HepG2 (cell line): ENCODE results near the gene B4GALT5. TPM values are rescaled to one million over a fixed set of nuclear protein-coding genes. Genes with fewer than 3 reads are reported as not detected.
A peak's percentile ranks its signal among the peaks of the same experiment; 100 is the strongest.

Experiments used
- FOSL2 ChIP-seq: sonication (generic); formaldehyde crosslinking; IDR thresholded peaks from 2 replicates; pipeline ENCODE4 v1.4.0; 2020; ENCODE audit warnings: missing genetic modification reagents
- FOXA3 ChIP-seq: IDR thresholded peaks from 2 replicates; pipeline ENCODE4 v1.6.1; 2016; ENCODE audit warnings: missing genetic modification reagents, missing compliant biosample characterization
- FOXP4 ChIP-seq: sonication (generic); formaldehyde crosslinking; IDR thresholded peaks from 2 replicates; pipeline ENCODE4 v1.4.0; 2020; ENCODE audit warnings: missing genetic modification reagents
- GATAD1 ChIP-seq: IDR thresholded peaks from 2 replicates; pipeline ENCODE4 v1.6.1; 2016; ENCODE audit warnings: missing genetic modification reagents, missing compliant biosample characterization
- HMG20B ChIP-seq: conservative IDR thresholded peaks from 2 replicates; pipeline ENCODE4 v1.6.1; 2016; ENCODE audit warnings: missing genetic modification reagents, missing compliant biosample characterization
- HNF4G ChIP-seq, 2 experiments: sonication (generic) in 1 of 2; formaldehyde crosslinking in 1 of 2; IDR thresholded peaks; 2 replicates each; pipeline versions ENCODE4 v1.4.0 to v1.6.1; 2011 to 2020; ENCODE audit warnings: borderline replicate concordance in 2 of 2, low read depth in 2 of 2, mild to moderate bottlenecking in 2 of 2, low read length in 1 of 2, missing genetic modification reagents in 1 of 2, moderate library complexity in 1 of 2
- HNRNPL ChIP-seq: fragments of 200-400 bp; formaldehyde crosslinking; IDR thresholded peaks from 2 replicates; pipeline ENCODE4 v1.6.1; 2017; ENCODE audit warnings: mild to moderate bottlenecking, low read depth, low read length
- NFIC ChIP-seq: IDR thresholded peaks from 2 replicates; pipeline ENCODE4 v1.6.1; 2012; ENCODE audit warnings: mild to moderate bottlenecking, low read length, inconsistent platforms
- RBM22 ChIP-seq: fragments of 200-400 bp; formaldehyde crosslinking; optimal IDR thresholded peaks from 2 replicates; pipeline ENCODE3; 2017; ENCODE audit warnings: mild to moderate bottlenecking, low read length, moderate library complexity
- RXRA ChIP-seq: sonication (generic); formaldehyde crosslinking; IDR thresholded peaks from 2 replicates; pipeline ENCODE4 v1.5.1; 2020; ENCODE audit warnings: missing genetic modification reagents
- SAP130 ChIP-seq: IDR thresholded peaks from 2 replicates; pipeline ENCODE4 v1.6.1; 2016; ENCODE audit warnings: low read depth
- THAP11 ChIP-seq: IDR thresholded peaks from 2 replicates; pipeline ENCODE4 v1.6.1; 2016; ENCODE audit warnings: missing biosample characterization, missing genetic modification reagents
- ZSCAN9 ChIP-seq: IDR thresholded peaks from 2 replicates; pipeline ENCODE4 v1.6.1; 2016; ENCODE audit warnings: borderline replicate concordance
- polyA plus RNA-seq, 8 experiments: library from polyadenylated mRNA; depleted of rRNA in 3 of 8; stranded (reverse) in 7 of 8; unstranded in 1 of 8; fragments of >200 nt; fragmentation: Illumina TruSeq in 4 of 8; extraction: Trizol in 4 of 8; gene quantifications; 2 replicates each; pipeline versions ENCODE4 v1.2.1 to v1.2.3, GENCODE V29; 2011 to 2016; ENCODE audit warnings: low read depth in 4 of 8, missing spikeins in 1 of 8, mixed read lengths in 1 of 8; ENCODE audit not compliant: insufficient read depth in 1 of 8
- total RNA-seq, 5 experiments: library from RNA; depleted of rRNA; stranded (reverse); fragments of >200 nt; fragmentation: Illumina TruSeq; extraction: Trizol; gene quantifications; 2 replicates each; pipeline ENCODE4 v1.2.3, GENCODE V29; 2016; ENCODE audit warnings: low read depth in 1 of 5
- TF ChIP-seq, protein P1 (sequence below), 2 experiments: sonication (generic) in 1 of 2; formaldehyde crosslinking in 1 of 2; IDR thresholded peaks; 2 replicates each; pipeline versions ENCODE4 v1.4.0 to v1.6.1; 2016 to 2020; ENCODE audit warnings: borderline replicate concordance in 1 of 2, low read depth in 1 of 2, mild to moderate bottlenecking in 1 of 2, missing genetic modification reagents in 1 of 2
- TF ChIP-seq, protein P2 (sequence below): sonication (generic); formaldehyde crosslinking; IDR thresholded peaks from 2 replicates; pipeline ENCODE4 v1.4.0; 2020; ENCODE audit warnings: missing genetic modification reagents
- TF ChIP-seq, protein P3 (sequence below): sonication (generic); formaldehyde crosslinking; IDR thresholded peaks from 2 replicates; pipeline ENCODE4 v1.4.0; 2020; ENCODE audit warnings: missing genetic modification reagents

Gene B4GALT5
- total and polyA plus RNA-seq, 2 of the 13 experiments (the other 11 are each of a cell fraction or from before 2014, with no cell fraction given) = 27.3 to 30.9 TPM

- TF ChIP-seq, protein P1, sequence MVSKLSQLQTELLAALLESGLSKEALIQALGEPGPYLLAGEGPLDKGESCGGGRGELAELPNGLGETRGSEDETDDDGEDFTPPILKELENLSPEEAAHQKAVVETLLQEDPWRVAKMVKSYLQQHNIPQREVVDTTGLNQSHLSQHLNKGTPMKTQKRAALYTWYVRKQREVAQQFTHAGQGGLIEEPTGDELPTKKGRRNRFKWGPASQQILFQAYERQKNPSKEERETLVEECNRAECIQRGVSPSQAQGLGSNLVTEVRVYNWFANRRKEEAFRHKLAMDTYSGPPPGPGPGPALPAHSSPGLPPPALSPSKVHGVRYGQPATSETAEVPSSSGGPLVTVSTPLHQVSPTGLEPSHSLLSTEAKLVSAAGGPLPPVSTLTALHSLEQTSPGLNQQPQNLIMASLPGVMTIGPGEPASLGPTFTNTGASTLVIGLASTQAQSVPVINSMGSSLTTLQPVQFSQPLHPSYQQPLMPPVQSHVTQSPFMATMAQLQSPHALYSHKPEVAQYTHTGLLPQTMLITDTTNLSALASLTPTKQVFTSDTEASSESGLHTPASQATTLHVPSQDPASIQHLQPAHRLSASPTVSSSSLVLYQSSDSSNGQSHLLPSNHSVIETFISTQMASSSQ (IDR thresholded peaks at IDR 0.05; ENCODE audit: low read depth) = peak; percentile 68
- TF ChIP-seq, protein P1 (CRISPR knock-in tag; IDR thresholded peaks at IDR 0.05; ENCODE audit: borderline replicate concordance) = peak; percentile 81; the same call in 1 of the 2 replicates
- TF ChIP-seq FOXP4 (peak; percentile 76), HNF4G (IDR thresholded peaks at IDR 0.05; ENCODE audit: borderline replicate concordance, low read depth, low read length) (peak; percentile 58; the same call in 1 of the 2 replicates), HNF4G (CRISPR knock-in tag; IDR thresholded peaks at IDR 0.05; ENCODE audit: borderline replicate concordance, low read depth) (no peak), GATAD1 (CRISPR knock-in tag) (0 out of 2 replicates have a peak, but pooled peaks have one; percentile 23), ZSCAN9 (CRISPR knock-in tag) (peak; percentile 78; the same call in 1 of the 2 replicates), SAP130 (peak; percentile 89), THAP11 (CRISPR knock-in tag) (peak; percentile 18; the same call in 1 of the 2 replicates), HMG20B (CRISPR knock-in tag) (0 out of 2 replicates have a peak, but pooled peaks have one; percentile 36), FOSL2 (CRISPR knock-in tag) (peak; percentile 46; the same call in 1 of the 2 replicates), RXRA (peak; percentile 38; the same call in 1 of the 2 replicates), NFIC (peak; percentile 33; the same call in 1 of the 2 replicates), FOXA3 (peak; percentile 70), HNRNPL (no peak), RBM22 (peak; percentile 35)
- TF ChIP-seq, protein P2, sequence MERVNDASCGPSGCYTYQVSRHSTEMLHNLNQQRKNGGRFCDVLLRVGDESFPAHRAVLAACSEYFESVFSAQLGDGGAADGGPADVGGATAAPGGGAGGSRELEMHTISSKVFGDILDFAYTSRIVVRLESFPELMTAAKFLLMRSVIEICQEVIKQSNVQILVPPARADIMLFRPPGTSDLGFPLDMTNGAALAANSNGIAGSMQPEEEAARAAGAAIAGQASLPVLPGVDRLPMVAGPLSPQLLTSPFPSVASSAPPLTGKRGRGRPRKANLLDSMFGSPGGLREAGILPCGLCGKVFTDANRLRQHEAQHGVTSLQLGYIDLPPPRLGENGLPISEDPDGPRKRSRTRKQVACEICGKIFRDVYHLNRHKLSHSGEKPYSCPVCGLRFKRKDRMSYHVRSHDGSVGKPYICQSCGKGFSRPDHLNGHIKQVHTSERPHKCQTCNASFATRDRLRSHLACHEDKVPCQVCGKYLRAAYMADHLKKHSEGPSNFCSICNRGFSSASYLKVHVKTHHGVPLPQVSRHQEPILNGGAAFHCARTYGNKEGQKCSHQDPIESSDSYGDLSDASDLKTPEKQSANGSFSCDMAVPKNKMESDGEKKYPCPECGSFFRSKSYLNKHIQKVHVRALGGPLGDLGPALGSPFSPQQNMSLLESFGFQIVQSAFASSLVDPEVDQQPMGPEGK = peak; percentile 89
- TF ChIP-seq, protein P3, sequence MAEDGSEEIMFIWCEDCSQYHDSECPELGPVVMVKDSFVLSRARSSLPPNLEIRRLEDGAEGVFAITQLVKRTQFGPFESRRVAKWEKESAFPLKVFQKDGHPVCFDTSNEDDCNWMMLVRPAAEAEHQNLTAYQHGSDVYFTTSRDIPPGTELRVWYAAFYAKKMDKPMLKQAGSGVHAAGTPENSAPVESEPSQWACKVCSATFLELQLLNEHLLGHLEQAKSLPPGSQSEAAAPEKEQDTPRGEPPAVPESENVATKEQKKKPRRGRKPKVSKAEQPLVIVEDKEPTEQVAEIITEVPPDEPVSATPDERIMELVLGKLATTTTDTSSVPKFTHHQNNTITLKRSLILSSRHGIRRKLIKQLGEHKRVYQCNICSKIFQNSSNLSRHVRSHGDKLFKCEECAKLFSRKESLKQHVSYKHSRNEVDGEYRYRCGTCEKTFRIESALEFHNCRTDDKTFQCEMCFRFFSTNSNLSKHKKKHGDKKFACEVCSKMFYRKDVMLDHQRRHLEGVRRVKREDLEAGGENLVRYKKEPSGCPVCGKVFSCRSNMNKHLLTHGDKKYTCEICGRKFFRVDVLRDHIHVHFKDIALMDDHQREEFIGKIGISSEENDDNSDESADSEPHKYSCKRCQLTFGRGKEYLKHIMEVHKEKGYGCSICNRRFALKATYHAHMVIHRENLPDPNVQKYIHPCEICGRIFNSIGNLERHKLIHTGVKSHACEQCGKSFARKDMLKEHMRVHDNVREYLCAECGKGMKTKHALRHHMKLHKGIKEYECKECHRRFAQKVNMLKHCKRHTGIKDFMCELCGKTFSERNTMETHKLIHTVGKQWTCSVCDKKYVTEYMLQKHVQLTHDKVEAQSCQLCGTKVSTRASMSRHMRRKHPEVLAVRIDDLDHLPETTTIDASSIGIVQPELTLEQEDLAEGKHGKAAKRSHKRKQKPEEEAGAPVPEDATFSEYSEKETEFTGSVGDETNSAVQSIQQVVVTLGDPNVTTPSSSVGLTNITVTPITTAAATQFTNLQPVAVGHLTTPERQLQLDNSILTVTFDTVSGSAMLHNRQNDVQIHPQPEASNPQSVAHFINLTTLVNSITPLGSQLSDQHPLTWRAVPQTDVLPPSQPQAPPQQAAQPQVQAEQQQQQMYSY (CRISPR knock-in tag) = peak; percentile 22; the same call in 1 of the 2 replicates
Measured at GRCh38 chr20:49675368-49676151, 38.1 kb downstream of the B4GALT5 start (continued).
